ENCODE results near the gene FGA. TPM values are rescaled to one million over a fixed set of nuclear protein-coding genes. Genes with fewer than 3 reads are reported as not detected.
"Not testable (repeated sequence)": the region's sequence is repeated elsewhere in the genome, so short reads cannot be mapped to it uniquely, and the experiment has no call there.

Gene FGA
- total RNA-seq, 1 experiment from 2014 or later: 71.8 TPM

DNA sequence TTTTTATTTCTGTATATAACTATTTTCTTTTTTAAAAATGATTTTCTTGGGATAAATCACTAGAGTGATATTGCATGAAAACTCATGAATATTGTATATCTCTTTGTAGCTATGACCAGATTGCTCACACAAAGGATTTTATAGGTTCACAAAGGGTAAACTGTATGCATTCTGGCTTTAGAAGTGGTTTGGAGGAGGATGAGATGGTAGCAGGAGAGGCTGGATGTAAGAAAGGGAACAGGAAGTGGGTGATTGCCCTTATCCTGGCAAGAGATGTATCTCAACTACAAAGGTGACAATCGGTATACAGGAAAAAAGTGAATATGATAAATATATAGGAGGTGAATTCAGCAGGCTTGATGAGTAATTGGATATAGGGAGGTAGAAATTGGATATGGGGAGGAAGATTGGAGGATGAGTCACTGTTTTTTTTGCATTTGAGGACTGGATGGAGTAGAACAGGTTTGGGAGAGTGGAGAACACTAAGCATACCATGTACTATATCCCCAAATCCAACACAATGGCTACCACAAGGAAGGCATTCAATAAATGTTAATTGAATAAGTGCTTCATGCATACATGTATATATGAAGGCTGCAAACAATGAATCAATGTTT lies 12.0 kb upstream of the FGA start:
- Histone ChIP-seq H3K27me3 (replicated peaks; ENCODE audit: control insufficient read depth, insufficient read depth, low read length) (no peaks in the 10 kb centered on the region), H3K4me3 (ENCODE audit: low read depth, low read length) (no peak overlapping the region), H3K4me1 (peaks cover 14% of the 10 kb centered on the region), H3K9me3 (no peaks in the 10 kb centered on the region), H3K36me3 (ENCODE audit: control insufficient read depth, insufficient read depth, low read length) (peaks cover 3% of the 10 kb centered on the region)
- Mint-ChIP-seq H3K4me1 (ENCODE audit: low read depth, unreplicated experiment) (peaks cover 32% of the 10 kb centered on the region), H3K27ac (ENCODE audit: unreplicated experiment) (no peak overlapping the region), H3K36me3 (ENCODE audit: insufficient read depth, unreplicated experiment) (peaks cover 6% of the 10 kb centered on the region), H3K27me3 (ENCODE audit: insufficient read depth, unreplicated experiment) (no peaks in the 10 kb centered on the region), H3K9me3 (ENCODE audit: unreplicated experiment) (peaks cover 11% of the 10 kb centered on the region), H3K4me3 (ENCODE audit: unreplicated experiment) (no peak overlapping the region)
- no peak for DNase-seq
- ChIA-PET POLR2A (no interaction called here), CTCF (interaction anchor here (1.3 kb wide), 1 partner anchor 42 kb away, joined by 3 read pairs; no protein-coding TSS in a partner anchor)
- intact Hi-C loops (cut with micrococcal nuclease; ENCODE audit: unreplicated experiment): no loop called here
- BruUV-seq (replicated peaks): no TSS peak
- TF ChIP-seq, protein P1, sequence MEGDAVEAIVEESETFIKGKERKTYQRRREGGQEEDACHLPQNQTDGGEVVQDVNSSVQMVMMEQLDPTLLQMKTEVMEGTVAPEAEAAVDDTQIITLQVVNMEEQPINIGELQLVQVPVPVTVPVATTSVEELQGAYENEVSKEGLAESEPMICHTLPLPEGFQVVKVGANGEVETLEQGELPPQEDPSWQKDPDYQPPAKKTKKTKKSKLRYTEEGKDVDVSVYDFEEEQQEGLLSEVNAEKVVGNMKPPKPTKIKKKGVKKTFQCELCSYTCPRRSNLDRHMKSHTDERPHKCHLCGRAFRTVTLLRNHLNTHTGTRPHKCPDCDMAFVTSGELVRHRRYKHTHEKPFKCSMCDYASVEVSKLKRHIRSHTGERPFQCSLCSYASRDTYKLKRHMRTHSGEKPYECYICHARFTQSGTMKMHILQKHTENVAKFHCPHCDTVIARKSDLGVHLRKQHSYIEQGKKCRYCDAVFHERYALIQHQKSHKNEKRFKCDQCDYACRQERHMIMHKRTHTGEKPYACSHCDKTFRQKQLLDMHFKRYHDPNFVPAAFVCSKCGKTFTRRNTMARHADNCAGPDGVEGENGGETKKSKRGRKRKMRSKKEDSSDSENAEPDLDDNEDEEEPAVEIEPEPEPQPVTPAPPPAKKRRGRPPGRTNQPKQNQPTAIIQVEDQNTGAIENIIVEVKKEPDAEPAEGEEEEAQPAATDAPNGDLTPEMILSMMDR (IDR thresholded peaks at IDR 0.05; ENCODE audit: insufficient read depth in 1 of 2, low read depth in 1 of 2, low read length in 1 of 2, severe bottlenecking in 1 of 2, unreplicated experiment in 1 of 2): no peak

DNA sequence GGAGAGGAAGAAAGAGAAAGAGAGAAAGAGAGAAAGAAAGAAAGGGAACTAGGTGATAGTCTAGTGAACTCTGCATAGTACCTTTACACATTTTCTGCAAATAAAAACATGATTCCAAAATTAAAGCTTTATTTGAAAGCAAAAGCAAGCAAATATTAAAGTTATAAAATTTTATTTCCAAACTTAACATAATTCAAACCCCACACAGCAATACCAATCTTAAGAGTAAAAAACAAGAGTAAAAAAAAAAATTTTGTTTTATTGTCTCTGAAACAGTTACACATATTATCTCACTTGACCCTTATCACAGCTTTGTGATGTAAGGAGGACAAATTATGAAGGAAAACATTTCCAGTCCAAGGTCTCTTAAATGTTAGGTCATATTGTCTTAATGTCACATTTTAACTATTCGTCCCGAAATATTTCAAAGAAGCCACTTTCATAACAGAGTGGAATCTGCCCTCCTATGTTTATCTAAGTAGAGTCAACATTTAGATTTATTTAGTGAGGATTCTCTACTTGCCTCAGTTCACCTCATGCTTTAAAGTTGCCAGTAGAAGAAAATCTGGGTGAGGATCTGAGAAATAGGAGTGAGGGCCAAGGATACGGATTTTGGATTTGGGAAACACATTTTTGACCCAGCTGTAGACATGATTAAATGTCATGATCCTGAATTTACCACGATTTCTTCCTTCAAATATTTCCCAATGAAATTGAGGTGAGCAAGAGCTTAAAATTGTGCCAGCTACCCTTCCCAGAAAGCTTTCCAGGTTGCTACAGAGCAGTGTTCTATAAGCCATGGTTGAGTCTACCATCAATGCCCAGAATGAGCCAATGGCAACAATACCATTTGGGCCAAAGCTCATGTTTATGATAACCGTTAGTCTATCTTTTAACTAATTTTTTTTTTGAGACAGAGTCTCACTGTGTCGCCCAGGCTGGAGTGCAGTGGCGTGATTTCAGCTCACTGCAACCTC lies 7.5 kb upstream of the FGA start:
- TF ChIP-seq, protein P1 (IDR thresholded peaks at IDR 0.05; ENCODE audit: insufficient read depth in 1 of 2, low read depth in 1 of 2, low read length in 1 of 2, severe bottlenecking in 1 of 2, unreplicated experiment in 1 of 2): no peak
- Histone ChIP-seq H3K9me3 (no peaks in the 10 kb centered on the region), H3K4me3 (ENCODE audit: low read depth, low read length) (no peak overlapping the region), H3K36me3 (ENCODE audit: control insufficient read depth, insufficient read depth, low read length) (no peaks in the 10 kb centered on the region), H3K27me3 (replicated peaks; ENCODE audit: control insufficient read depth, insufficient read depth, low read length) (no peaks in the 10 kb centered on the region), H3K4me1 (peaks cover 39% of the 10 kb centered on the region)
- POLR2A ChIA-PET: interaction anchor here (0.7 kb wide), 1 partner anchor 21 kb away, joined by 3 read pairs; no protein-coding TSS in a partner anchor
- Mint-ChIP-seq H3K4me1 (ENCODE audit: low read depth, unreplicated experiment) (peaks cover 60% of the 10 kb centered on the region), H3K4me3 (ENCODE audit: unreplicated experiment) (peak overlapping the region; percentile 12), H3K9me3 (ENCODE audit: unreplicated experiment) (peaks cover 11% of the 10 kb centered on the region), H3K36me3 (ENCODE audit: insufficient read depth, unreplicated experiment) (no peaks in the 10 kb centered on the region), H3K27ac (ENCODE audit: unreplicated experiment) (peak overlapping the region; percentile 14), H3K27me3 (ENCODE audit: insufficient read depth, unreplicated experiment) (no peaks in the 10 kb centered on the region)
- CTCF ChIA-PET: interaction anchor here (1.0 to 2.0 kb wide), 3 partner anchors 20 to 46 kb away, joined by 3 to 21 read pairs (median 7); no protein-coding TSS in a partner anchor
- BruUV-seq (replicated peaks): no TSS peak
- intact Hi-C loops (cut with micrococcal nuclease; ENCODE audit: unreplicated experiment): loop anchor here (1.0 kb wide), 4 partner anchors 8 to 38 kb away; partner anchors contain the start of gene FGA
- peak in 1 of 2 experiments; percentile 33 for DNase-seq

DNA sequence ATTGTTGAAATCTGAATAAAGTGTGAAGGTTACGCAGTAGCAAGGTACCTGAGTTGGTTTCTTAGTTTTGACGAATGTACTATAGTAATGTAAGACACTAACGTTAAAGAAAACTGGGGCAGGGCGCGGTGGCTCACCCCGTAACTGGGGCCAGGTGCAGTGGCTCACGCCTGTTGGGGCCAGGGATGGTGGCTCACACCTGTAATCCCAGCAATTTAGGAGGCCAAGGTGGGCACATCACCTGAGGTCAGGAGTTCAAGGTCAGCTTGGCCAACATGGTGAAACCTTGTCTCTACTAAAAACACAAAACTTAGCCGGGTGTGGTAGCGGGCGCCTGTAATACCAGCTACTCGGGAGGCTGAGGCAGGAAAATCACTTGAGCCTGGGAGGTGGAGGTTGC lies 6.7 kb upstream of the FGA start:
- H3K27me3 ChIP-seq (replicated peaks; ENCODE audit: control insufficient read depth, insufficient read depth, low read length); H3K9me3 ChIP-seq; H3K4me3 ChIP-seq (ENCODE audit: low read depth, low read length); BruUV-seq (replicated peaks); H3K36me3 ChIP-seq (ENCODE audit: control insufficient read depth, insufficient read depth, low read length); DNase-seq; H3K27me3 Mint-ChIP-seq (ENCODE audit: insufficient read depth, unreplicated experiment); H3K36me3 Mint-ChIP-seq (ENCODE audit: insufficient read depth, unreplicated experiment); intact Hi-C loops (cut with micrococcal nuclease; ENCODE audit: unreplicated experiment): not testable (repeated sequence)
- POLR2A ChIA-PET: interaction anchor here (0.7 kb wide), 1 partner anchor 21 kb away, joined by 3 read pairs; no protein-coding TSS in a partner anchor
- Mint-ChIP-seq H3K9me3 (ENCODE audit: unreplicated experiment) (peaks cover 11% of the 10 kb centered on the region), H3K27ac (ENCODE audit: unreplicated experiment) (peak overlapping the region; percentile 14), H3K4me1 (ENCODE audit: low read depth, unreplicated experiment) (peaks cover 55% of the 10 kb centered on the region), H3K4me3 (ENCODE audit: unreplicated experiment) (peak overlapping the region; percentile 12)
- peaks cover 39% of the 10 kb centered on the region for H3K4me1 ChIP-seq
- CTCF ChIA-PET: interaction anchor here (1.0 to 2.0 kb wide), 3 partner anchors 21 to 46 kb away, joined by 3 to 21 read pairs (median 7); no protein-coding TSS in a partner anchor

Measured in Caco-2 (cell line).